Vagina (tissue), 2 donors: ENCODE data around the gene CORO1A.

Source experiments
- POLR2A ChIP-seq, 2 donors: fragments of 450-650 bp; IDR thresholded peaks; one replicate each; pipeline ENCODE4 v1.6.1; 2017; ENCODE audit warnings: antibody characterized with exemption in 2 of 2, mild to moderate bottlenecking in 2 of 2, moderate library complexity in 2 of 2
- TF ChIP-seq, protein P1 (sequence below), 3 experiments: fragments of 450-650 bp in 2 of 3; fragments of 200-600 bp in 1 of 3; sonication (generic) in 1 of 3; IDR thresholded peaks; one replicate each; pipeline ENCODE4 v1.5.1; 2017 to 2019; ENCODE audit warnings: antibody characterized with exemption in 3 of 3, mild to moderate bottlenecking in 2 of 3, moderate library complexity in 2 of 3

- TF ChIP-seq, protein P1, sequence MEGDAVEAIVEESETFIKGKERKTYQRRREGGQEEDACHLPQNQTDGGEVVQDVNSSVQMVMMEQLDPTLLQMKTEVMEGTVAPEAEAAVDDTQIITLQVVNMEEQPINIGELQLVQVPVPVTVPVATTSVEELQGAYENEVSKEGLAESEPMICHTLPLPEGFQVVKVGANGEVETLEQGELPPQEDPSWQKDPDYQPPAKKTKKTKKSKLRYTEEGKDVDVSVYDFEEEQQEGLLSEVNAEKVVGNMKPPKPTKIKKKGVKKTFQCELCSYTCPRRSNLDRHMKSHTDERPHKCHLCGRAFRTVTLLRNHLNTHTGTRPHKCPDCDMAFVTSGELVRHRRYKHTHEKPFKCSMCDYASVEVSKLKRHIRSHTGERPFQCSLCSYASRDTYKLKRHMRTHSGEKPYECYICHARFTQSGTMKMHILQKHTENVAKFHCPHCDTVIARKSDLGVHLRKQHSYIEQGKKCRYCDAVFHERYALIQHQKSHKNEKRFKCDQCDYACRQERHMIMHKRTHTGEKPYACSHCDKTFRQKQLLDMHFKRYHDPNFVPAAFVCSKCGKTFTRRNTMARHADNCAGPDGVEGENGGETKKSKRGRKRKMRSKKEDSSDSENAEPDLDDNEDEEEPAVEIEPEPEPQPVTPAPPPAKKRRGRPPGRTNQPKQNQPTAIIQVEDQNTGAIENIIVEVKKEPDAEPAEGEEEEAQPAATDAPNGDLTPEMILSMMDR (IDR thresholded peaks at IDR 0.05), result no peak
- no peak for TF ChIP-seq POLR2A (IDR thresholded peaks at IDR 0.05)
Measured at GRCh38 chr16:30141750-30142149, 41.7 kb upstream of the CORO1A start.
